Endothelial cell (in vitro differentiated cells): ENCODE results near the gene ITGB6. TPM values are rescaled to one million over a fixed set of nuclear protein-coding genes. Genes with fewer than 3 reads are reported as not detected.

ENCODE experiments used
- DNase-seq: peaks from one replicate; pipeline ENCODE4 v3.0.0; 2021; ENCODE audit warnings: low spot score
- H3K27ac Mint-ChIP-seq: one replicate; pipeline ENCODE4 v1.8.0; 2021; ENCODE audit warnings: mixed read lengths, inconsistent platforms; ENCODE audit not compliant: unreplicated experiment
- H3K27me3 Mint-ChIP-seq: one replicate; pipeline ENCODE4 v1.8.0; 2021; ENCODE audit warnings: mild to moderate bottlenecking, moderate library complexity, mixed read lengths, inconsistent platforms; ENCODE audit not compliant: unreplicated experiment
- H3K36me3 Mint-ChIP-seq: one replicate; pipeline ENCODE4 v1.8.0; 2021; ENCODE audit warnings: mild to moderate bottlenecking, low read depth, mixed read lengths, inconsistent platforms; ENCODE audit not compliant: unreplicated experiment
- H3K4me1 Mint-ChIP-seq: one replicate; pipeline ENCODE4 v1.8.0; 2021; ENCODE audit warnings: mild to moderate bottlenecking, mixed read lengths, inconsistent platforms; ENCODE audit not compliant: unreplicated experiment
- H3K4me3 Mint-ChIP-seq: one replicate; pipeline ENCODE4 v1.8.0; 2021; ENCODE audit warnings: mild to moderate bottlenecking, mixed read lengths, inconsistent platforms; ENCODE audit not compliant: unreplicated experiment
- H3K9me3 Mint-ChIP-seq: one replicate; pipeline ENCODE4 v1.8.0; 2021; ENCODE audit warnings: mixed read lengths, inconsistent platforms; ENCODE audit not compliant: unreplicated experiment
- total RNA-seq: library from RNA; stranded (reverse); fragmentation: NEBNext Ultra II Directional; extraction: Animal tissue kit (Norgen Biotek cat#: 25700); gene quantifications from one replicate; pipeline ENCODE4 v1.2.1, GENCODE V29; 2021; ENCODE audit not compliant: unreplicated experiment
- TF ChIP-seq, protein P1 (sequence below): fragments of 200-600 bp; sonication (generic); IDR thresholded peaks from one replicate; pipeline ENCODE4 v1.5.0; 2021; ENCODE audit warnings: antibody characterized with exemption; ENCODE audit not compliant: unreplicated experiment

Gene ITGB6
- total RNA-seq, 1 donor from 2014 or later, result not detected

DNA sequence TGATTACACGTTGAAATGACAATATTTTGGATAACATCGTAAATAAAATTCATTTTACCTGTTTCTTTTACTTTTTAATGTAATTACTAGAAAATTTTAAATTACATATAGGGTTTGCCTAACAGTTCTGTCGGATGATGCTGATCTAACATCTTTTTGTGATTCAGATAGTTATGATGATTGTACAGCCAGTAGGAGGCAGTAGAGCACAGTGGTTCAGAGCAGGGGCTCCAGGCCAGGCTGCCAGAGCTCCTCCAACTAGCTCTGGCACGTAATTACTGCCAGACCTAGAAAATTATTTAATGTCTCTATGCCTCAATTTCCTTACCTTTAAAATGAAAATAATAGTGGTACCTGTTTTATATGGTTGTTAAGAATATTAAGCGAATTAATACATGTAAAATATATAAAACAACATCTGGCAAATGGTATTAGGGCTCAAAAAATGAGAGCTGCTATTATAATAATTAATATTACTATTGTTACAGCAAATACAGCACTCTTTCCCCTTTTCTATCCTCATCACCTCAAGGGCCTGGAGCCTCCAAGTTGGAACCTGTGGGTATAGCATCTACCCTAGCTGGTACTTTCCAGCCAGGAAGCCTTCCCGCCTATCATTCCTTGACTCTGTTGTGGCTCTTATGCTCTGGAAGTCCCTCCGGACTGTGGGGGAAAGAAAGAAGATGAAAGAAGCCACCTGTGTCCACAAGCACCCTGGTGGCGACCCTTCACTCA is 90.0 kb downstream of the ITGB6 start:
- Mint-ChIP-seq H3K36me3 (no peaks in the 10 kb centered on the region), H3K4me1 (no peaks in the 10 kb centered on the region), H3K27ac (no peak overlapping the region), H3K4me3 (no peak overlapping the region), H3K27me3 (no peaks in the 10 kb centered on the region), H3K9me3 (no peaks in the 10 kb centered on the region)
- DNase-seq, result peak; percentile 70
- TF ChIP-seq, protein P1, sequence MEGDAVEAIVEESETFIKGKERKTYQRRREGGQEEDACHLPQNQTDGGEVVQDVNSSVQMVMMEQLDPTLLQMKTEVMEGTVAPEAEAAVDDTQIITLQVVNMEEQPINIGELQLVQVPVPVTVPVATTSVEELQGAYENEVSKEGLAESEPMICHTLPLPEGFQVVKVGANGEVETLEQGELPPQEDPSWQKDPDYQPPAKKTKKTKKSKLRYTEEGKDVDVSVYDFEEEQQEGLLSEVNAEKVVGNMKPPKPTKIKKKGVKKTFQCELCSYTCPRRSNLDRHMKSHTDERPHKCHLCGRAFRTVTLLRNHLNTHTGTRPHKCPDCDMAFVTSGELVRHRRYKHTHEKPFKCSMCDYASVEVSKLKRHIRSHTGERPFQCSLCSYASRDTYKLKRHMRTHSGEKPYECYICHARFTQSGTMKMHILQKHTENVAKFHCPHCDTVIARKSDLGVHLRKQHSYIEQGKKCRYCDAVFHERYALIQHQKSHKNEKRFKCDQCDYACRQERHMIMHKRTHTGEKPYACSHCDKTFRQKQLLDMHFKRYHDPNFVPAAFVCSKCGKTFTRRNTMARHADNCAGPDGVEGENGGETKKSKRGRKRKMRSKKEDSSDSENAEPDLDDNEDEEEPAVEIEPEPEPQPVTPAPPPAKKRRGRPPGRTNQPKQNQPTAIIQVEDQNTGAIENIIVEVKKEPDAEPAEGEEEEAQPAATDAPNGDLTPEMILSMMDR, result peak; percentile 65

DNA sequence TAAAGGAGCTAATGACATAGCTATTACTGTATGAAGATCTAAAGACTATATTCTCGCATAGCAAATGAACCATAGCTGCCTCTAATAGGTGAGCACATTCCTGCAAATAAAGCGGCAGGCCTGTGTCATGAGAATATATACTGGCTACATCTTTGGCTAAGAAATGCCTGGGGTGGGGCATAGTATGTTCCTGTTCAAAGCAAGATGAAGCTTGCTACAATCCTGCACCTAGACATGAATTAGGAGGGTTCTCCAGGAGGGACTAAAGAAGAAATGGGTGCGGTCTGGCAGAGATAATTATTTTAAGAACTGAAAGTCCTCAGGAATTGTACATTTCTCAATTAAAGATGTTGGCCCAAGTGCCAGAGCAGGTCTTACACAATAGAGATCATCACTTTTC is 90.8 kb downstream of the ITGB6 start:
- TF ChIP-seq, protein P1, result no peak
- H3K4me1 Mint-ChIP-seq, result no peaks in the 10 kb centered on the region
- H3K27ac Mint-ChIP-seq, result no peak overlapping the region
- H3K4me3 Mint-ChIP-seq, result no peak overlapping the region
- H3K9me3 Mint-ChIP-seq, result no peaks in the 10 kb centered on the region
- no peaks in the 10 kb centered on the region for H3K36me3 Mint-ChIP-seq
- H3K27me3 Mint-ChIP-seq, result no peaks in the 10 kb centered on the region
- no peak for DNase-seq

DNA sequence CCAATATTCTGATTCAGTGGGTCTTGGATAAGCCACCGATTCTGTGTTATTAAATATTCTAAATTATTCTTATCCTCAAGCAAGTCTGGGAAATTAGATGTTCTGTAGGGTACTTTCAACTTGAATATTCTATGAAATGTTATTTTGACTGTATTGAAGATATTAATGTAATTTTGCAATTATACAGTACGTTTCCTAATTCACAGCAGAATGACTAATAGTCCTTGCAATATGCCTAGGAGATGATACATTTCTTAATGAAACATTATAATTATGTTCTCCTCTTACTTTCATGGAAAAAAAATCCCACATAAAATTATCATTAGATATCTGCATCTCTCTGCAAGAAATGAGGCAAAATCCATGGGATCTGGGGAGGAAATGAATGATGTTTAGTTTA is 91.4 kb downstream of the ITGB6 start:
- Mint-ChIP-seq H3K27me3 (no peaks in the 10 kb centered on the region), H3K9me3 (no peaks in the 10 kb centered on the region), H3K4me3 (no peak overlapping the region), H3K27ac (no peak overlapping the region), H3K4me1 (peaks cover under 1% of the 10 kb centered on the region), H3K36me3 (no peaks in the 10 kb centered on the region)
- TF ChIP-seq, protein P1, result no peak
- no peak for DNase-seq

DNA sequence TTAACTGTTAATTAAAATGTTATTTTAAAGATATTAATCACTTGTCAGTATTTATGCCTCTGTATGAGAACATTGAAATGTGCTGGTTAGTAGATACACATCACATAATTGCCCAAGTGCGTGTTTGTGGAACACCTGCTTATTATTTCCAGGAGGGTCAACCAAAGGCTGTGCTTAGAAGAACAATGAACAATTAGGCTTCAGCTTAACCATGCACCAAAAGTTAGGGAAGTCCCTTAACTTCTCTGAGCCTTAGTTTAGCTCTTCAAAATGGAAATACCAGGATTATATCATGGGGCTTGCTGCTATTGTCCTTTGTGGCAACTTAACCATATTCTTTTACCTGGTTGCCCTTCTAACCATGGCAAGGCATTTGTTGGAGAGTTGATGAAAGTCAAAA is 94.7 kb downstream of the ITGB6 start:
- TF ChIP-seq, protein P1, result no peak
- DNase-seq, result no peak
- Mint-ChIP-seq H3K36me3 (no peaks in the 10 kb centered on the region), H3K4me3 (no peak overlapping the region), H3K27ac (no peak overlapping the region), H3K27me3 (no peaks in the 10 kb centered on the region), H3K4me1 (peaks cover 3% of the 10 kb centered on the region), H3K9me3 (no peaks in the 10 kb centered on the region)

DNA sequence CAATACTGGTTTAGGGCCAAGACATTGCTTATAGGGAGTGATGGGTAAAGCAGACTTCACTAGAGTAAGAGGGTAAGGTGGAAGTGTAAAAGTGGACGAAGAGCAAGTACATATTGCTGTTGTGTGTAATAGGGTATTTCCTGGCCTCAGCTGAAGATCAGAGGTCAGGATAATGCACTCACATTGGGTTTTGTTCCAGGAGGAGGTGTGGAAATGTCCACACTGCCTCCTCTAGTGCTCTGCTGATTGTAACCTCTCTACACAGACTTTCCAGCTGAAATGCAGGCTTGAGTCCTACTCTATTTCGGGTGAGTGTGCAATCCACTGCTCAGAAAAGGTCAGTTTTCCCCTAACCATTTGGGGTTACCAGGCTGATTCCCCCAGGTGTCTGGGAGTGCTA is 96.0 kb downstream of the ITGB6 start:
- Mint-ChIP-seq H3K27ac (no peak overlapping the region), H3K27me3 (no peaks in the 10 kb centered on the region), H3K36me3 (no peaks in the 10 kb centered on the region), H3K4me1 (peaks cover 3% of the 10 kb centered on the region), H3K4me3 (no peak overlapping the region), H3K9me3 (no peaks in the 10 kb centered on the region)
- no peak for DNase-seq
- TF ChIP-seq, protein P1, result no peak
